OCI-LY3 (cell line): ENCODE data around the gene USF3.

Experiments
- CTCF ChIP-seq: fragments of 200-600, 300-600 bp; sonication (generic); IDR thresholded peaks from 2 replicates; pipeline ENCODE4 v1.5.1; 2014; ENCODE audit warnings: antibody characterized with exemption, low read length, low read depth
- EZH2phosphoT487 ChIP-seq: fragments of 200-600 bp; shearing (Covaris generic); IDR thresholded peaks from 2 replicates; pipeline ENCODE4 v1.6.1; 2018; ENCODE audit warnings: antibody characterized with exemption, mixed run types, low read depth

DNA sequence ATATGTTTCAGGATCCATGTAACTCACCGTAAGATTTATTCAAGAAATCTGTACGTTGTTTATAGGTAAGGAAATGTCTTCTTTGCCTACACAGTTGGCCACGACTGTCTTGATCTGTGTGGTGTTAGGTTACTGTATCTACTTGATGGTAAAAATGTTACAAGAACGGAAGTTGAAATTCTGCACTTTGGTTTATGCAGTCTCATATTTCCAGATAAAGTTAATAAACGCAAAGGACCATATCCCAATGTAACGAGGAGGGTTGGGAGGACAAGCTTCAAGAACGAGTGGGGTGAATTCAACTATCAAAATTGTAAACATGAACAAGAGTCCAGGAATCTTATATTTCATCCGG lies 1.0 kb downstream of the USF3 start:
- no peak for TF ChIP-seq CTCF
- no peak for TF ChIP-seq EZH2phosphoT487
